Natural killer cell (primary cell): Measurements from ENCODE around the gene PLXNA4. TPM values are rescaled to one million over a fixed set of nuclear protein-coding genes. Genes with fewer than 3 reads are reported as not detected.

ENCODE experiments used
- ATAC-seq, 3 donors: fragments of 150-1000 bp in 2 of 3; fragments of 200-7000 bp in 1 of 3; cut with Tn5 transposase; 1 replicate in 1 of 3; 2 replicates in 2 of 3; pipeline ENCODE4 v1.10.0; 2021; ENCODE audit warnings: mild to moderate bottlenecking in 2 of 3, moderate library complexity in 2 of 3
- DNase-seq, 2 donors: peaks; one replicate each; pipeline versions ENCODE4 v3.0.0 to v3.0.0-alpha.2; 2013 to 2021; ENCODE audit warnings: mixed read lengths in 1 of 2
- H3K27ac ChIP-seq: one replicate; pipeline ENCODE4 v1.5.1; 2013; ENCODE audit warnings: mild to moderate bottlenecking, low read length
- H3K27me3 ChIP-seq: one replicate; pipeline ENCODE4 v1.6.1; 2013; ENCODE audit warnings: low read length; ENCODE audit not compliant: control insufficient read depth, insufficient read depth
- H3K36me3 ChIP-seq: one replicate; pipeline ENCODE4 v1.6.1; 2013; ENCODE audit warnings: low read length; ENCODE audit not compliant: control insufficient read depth, insufficient read depth
- H3K4me1 ChIP-seq: one replicate; pipeline ENCODE4 v1.6.1; 2013; ENCODE audit warnings: low read length; ENCODE audit not compliant: control insufficient read depth, insufficient read depth
- H3K4me3 ChIP-seq: one replicate; pipeline ENCODE4 v1.5.1; 2013; ENCODE audit warnings: low read length
- H3K9me3 ChIP-seq: one replicate; pipeline ENCODE4 v1.6.1; 2013; ENCODE audit warnings: low read length; ENCODE audit not compliant: control insufficient read depth, insufficient read depth
- H3K27ac Mint-ChIP-seq, 2 donors: one replicate each; pipeline ENCODE4 v1.8.0; 2022; ENCODE audit warnings: mild to moderate bottlenecking in 2 of 2, mixed read lengths in 2 of 2, moderate library complexity in 1 of 2
- H3K27me3 Mint-ChIP-seq, 2 donors: one replicate each; pipeline ENCODE4 v1.8.0; 2022; ENCODE audit warnings: low read depth in 2 of 2, mixed read lengths in 2 of 2
- H3K36me3 Mint-ChIP-seq: one replicate; pipeline ENCODE4 v1.8.0; 2022; ENCODE audit warnings: mixed read lengths
- H3K4me1 Mint-ChIP-seq, 2 donors: one replicate each; pipeline ENCODE4 v1.8.0; 2022; ENCODE audit warnings: mixed read lengths in 2 of 2
- H3K4me3 Mint-ChIP-seq: one replicate; pipeline ENCODE4 v1.8.0; 2022; ENCODE audit warnings: mild to moderate bottlenecking, moderate library complexity, mixed read lengths
- H3K9me3 Mint-ChIP-seq, 2 donors: one replicate each; pipeline ENCODE4 v1.8.0; 2022; ENCODE audit warnings: mixed read lengths in 2 of 2
- WGBS: methylation state at CpG from one replicate; pipeline ENCODE4 v1.1.7; 2013; ENCODE audit warnings: missing lambda C conversion rate; ENCODE audit not compliant: insufficient coverage; 5-methylcytosine and 5-hydroxymethylcytosine counted together
- intact Hi-C: fragments of 100-400 bp; cut with micrococcal nuclease; formaldehyde crosslinking; loops from one replicate; pipeline ENCODE4 v1.14.2; 2022
- total RNA-seq, 4 donors: library from RNA; stranded (reverse); fragments of 120-200 nt in 1 of 4; gene quantifications; one replicate each; pipeline versions ENCODE4 v1.2.3 to v1.2.4, GENCODE V29; 2013 to 2022
- TF ChIP-seq, protein P1 (sequence below): fragments of 200-600 bp; IDR thresholded peaks from one replicate; pipeline ENCODE4 v1.8.0; 2022; ENCODE audit warnings: antibody characterized with exemption

The PLXNA4 gene
- total RNA-seq, 3 donors from 2014 or later (not counting 1 experiment from before 2014, with no cell fraction given), result 5.1 to 15.3 (median 10.9) TPM

DNA sequence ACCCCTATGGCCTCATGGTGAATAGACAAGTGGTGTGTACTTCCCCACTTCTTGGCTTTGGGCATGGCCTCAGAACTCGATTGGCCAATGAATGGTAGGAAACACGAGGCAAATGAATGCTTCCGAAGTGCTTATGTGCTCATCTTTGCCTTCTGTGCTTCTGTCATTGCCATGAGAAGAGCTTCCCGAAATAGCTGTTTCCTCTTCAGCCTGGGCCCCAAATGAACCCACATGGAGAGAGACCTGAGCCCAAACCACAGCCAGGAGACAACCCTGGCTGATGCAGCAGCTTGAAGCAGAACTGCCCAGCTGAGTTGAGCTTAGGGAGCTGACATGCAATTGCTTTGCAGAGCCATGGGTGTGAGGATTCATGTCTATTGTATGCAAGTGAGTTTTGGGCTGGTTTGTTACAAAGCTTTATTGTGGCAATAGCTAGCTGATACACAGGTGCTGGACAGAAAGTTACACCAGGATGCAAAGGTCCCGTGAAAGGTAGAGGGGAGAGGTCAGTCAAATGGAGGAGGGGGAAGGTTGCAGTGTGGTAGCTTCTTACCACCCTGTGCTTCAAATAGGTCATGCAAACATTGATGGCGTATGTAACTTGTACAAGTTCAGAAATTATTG, 328.2 kb downstream of the PLXNA4 start:
- Histone ChIP-seq H3K27ac (no peak overlapping the region), H3K36me3 (no peaks in the 10 kb centered on the region), H3K4me1 (no peaks in the 10 kb centered on the region), H3K9me3 (no peaks in the 10 kb centered on the region), H3K4me3 (no peak overlapping the region), H3K27me3 (no peaks in the 10 kb centered on the region)
- H3K36me3 Mint-ChIP-seq, result no peaks in the 10 kb centered on the region
- 65% methylated on average over 6 of the region's 6 CpGs for WGBS
- no peak for ATAC-seq
- no peak overlapping the region for H3K4me3 Mint-ChIP-seq
- TF ChIP-seq, protein P1, sequence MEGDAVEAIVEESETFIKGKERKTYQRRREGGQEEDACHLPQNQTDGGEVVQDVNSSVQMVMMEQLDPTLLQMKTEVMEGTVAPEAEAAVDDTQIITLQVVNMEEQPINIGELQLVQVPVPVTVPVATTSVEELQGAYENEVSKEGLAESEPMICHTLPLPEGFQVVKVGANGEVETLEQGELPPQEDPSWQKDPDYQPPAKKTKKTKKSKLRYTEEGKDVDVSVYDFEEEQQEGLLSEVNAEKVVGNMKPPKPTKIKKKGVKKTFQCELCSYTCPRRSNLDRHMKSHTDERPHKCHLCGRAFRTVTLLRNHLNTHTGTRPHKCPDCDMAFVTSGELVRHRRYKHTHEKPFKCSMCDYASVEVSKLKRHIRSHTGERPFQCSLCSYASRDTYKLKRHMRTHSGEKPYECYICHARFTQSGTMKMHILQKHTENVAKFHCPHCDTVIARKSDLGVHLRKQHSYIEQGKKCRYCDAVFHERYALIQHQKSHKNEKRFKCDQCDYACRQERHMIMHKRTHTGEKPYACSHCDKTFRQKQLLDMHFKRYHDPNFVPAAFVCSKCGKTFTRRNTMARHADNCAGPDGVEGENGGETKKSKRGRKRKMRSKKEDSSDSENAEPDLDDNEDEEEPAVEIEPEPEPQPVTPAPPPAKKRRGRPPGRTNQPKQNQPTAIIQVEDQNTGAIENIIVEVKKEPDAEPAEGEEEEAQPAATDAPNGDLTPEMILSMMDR, result no peak
- intact Hi-C loops, result no loop called here
- peaks cover 2% of the 10 kb centered on the region in 2 donors for H3K9me3 Mint-ChIP-seq
- no peak for DNase-seq
- H3K4me1 Mint-ChIP-seq, result no peaks in the 10 kb centered on the region
- H3K27me3 Mint-ChIP-seq, result peaks cover 6 to 8% of the 10 kb centered on the region in 2 donors
- no peak overlapping the region for H3K27ac Mint-ChIP-seq

DNA sequence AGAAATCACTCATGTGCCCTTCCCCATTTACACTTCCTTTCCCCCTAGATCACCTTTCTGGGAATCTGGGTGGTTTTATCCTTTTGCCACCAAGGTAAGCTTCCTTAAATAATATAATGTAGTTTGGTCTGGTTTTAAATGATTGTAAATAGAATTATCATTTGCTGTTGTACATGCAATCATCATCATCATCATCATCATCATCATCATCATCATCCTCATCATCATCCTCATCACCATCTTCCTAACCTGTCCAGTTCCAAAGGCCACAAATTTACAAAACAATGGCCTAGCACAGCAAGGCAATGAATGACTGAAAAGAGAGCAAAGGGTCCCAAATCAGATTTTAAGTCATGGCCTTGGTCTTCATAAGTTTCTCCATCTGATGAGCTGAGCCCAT, 329.7 kb downstream of the PLXNA4 start:
- DNase-seq (no peak), ATAC-seq (no peak)
- intact Hi-C loops, result no loop called here
- H3K27me3 ChIP-seq, result no peaks in the 10 kb centered on the region
- Mint-ChIP-seq H3K27me3 (peaks cover 6 to 8% of the 10 kb centered on the region in 2 donors), H3K27ac (no peak overlapping the region), H3K4me3 (no peak overlapping the region), H3K9me3 (peaks cover 2% of the 10 kb centered on the region in 2 donors), H3K4me1 (no peaks in the 10 kb centered on the region), H3K36me3 (no peaks in the 10 kb centered on the region)
- H3K4me1 ChIP-seq, result no peaks in the 10 kb centered on the region
- H3K27ac ChIP-seq, result no peak overlapping the region
- no peaks in the 10 kb centered on the region for H3K9me3 ChIP-seq
- no peak overlapping the region for H3K4me3 ChIP-seq
- no peaks in the 10 kb centered on the region for H3K36me3 ChIP-seq
- TF ChIP-seq, protein P1, result no peak

DNA sequence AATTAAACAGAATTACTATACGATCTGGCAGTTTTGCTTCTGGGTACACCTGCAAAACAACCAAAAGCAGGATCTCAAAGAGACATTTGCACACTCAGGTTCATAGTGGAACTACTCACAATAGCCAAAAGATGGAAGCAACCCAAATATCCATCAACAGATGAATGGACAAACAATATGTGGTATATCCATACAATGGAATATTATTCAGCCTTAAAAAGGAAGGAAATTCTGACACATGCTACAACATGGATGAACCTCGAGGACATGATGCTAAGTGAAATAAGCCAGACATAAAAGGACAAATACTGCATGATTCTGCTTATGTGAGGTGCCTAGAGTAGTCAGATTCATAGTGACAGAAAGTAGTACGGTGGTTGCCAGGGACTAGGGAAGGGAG, 330.7 kb downstream of the PLXNA4 start:
- H3K9me3 ChIP-seq, result no peaks in the 10 kb centered on the region
- H3K27ac Mint-ChIP-seq, result no peak overlapping the region
- WGBS, result 77% methylated on average over 3 of the region's 3 CpGs
- H3K4me3 Mint-ChIP-seq, result no peak overlapping the region
- H3K4me1 ChIP-seq, result no peaks in the 10 kb centered on the region
- H3K27ac ChIP-seq, result no peak overlapping the region
- peaks cover 2% of the 10 kb centered on the region in 2 donors for H3K9me3 Mint-ChIP-seq
- no peaks in the 10 kb centered on the region for H3K27me3 ChIP-seq
- ATAC-seq (no peak), DNase-seq (no peak)
- no peaks in the 10 kb centered on the region for H3K36me3 Mint-ChIP-seq
- H3K4me1 Mint-ChIP-seq, result no peaks in the 10 kb centered on the region
- H3K4me3 ChIP-seq, result no peak overlapping the region
- peaks cover 6 to 8% of the 10 kb centered on the region in 2 donors for H3K27me3 Mint-ChIP-seq
- H3K36me3 ChIP-seq, result no peaks in the 10 kb centered on the region
- intact Hi-C loops, result no loop called here
- TF ChIP-seq, protein P1, result no peak

DNA sequence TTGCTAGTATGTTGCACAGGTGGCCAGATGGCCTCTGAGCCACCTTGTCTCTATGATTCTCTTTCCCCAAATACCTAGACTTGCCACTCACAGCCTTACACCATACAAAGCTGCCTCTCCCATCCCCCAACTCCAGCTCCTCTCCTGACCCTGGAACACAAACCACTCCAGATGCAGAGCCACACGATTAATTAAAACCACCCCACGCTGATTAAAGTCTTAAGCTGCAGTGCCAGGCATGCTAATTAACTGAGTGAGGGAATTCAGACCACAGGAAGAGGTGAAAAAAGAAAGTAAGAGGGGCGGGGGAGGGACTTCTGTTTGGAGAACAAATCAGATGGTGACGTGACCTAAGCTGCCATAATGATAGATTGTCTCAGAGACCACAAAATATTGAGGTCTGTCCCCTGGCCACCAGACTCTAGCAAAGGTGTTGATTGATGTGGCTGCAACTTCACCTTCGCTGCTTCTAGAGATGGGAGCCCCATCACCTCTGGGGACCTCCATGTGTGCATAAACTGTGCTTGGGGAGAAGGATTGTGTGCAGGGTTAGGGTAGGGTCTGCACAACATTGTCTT, 331.3 kb downstream of the PLXNA4 start:
- H3K27me3 ChIP-seq, result no peaks in the 10 kb centered on the region
- H3K4me1 ChIP-seq, result no peaks in the 10 kb centered on the region
- no peaks in the 10 kb centered on the region for H3K36me3 ChIP-seq
- no peak overlapping the region for H3K4me3 ChIP-seq
- H3K9me3 Mint-ChIP-seq, result peaks cover 2% of the 10 kb centered on the region in 2 donors
- H3K27me3 Mint-ChIP-seq, result peaks cover 1 to 8% of the 10 kb centered on the region in 2 donors
- WGBS, result 88% methylated on average over 5 of the region's 5 CpGs
- DNase-seq (no peak), ATAC-seq (no peak)
- H3K27ac Mint-ChIP-seq, result no peak overlapping the region
- intact Hi-C loops, result no loop called here
- TF ChIP-seq, protein P1, result no peak
- no peaks in the 10 kb centered on the region for H3K36me3 Mint-ChIP-seq
- no peaks in the 10 kb centered on the region for H3K4me1 Mint-ChIP-seq
- H3K4me3 Mint-ChIP-seq, result no peak overlapping the region
- H3K27ac ChIP-seq, result no peak overlapping the region
- H3K9me3 ChIP-seq, result no peaks in the 10 kb centered on the region
